GM12873 (cell line): Measurements from ENCODE around the gene ARMC9.

Experiments
- CTCF ChIP-seq: IDR thresholded peaks from 2 replicates; pipeline ENCODE4 v1.5.1; 2012; ENCODE audit warnings: low read depth, mild to moderate bottlenecking, moderate library complexity, low read length, control low read depth; ENCODE audit not compliant: insufficient read depth; ENCODE audit errors: missing control alignments

Gene ARMC9

GRCh38 chr2:231423176-231423575 is 224.7 kb downstream of the ARMC9 start:
- no peak for TF ChIP-seq CTCF
